HUES64 (cell line): Measurements from ENCODE around the gene ABCC4. TPM values are rescaled to one million over a fixed set of nuclear protein-coding genes. Genes with fewer than 3 reads are reported as not detected.

Source experiments
- H3K27ac ChIP-seq: 2 replicates; pipeline ENCODE4 v1.7.0; 2013; ENCODE audit warnings: low read depth, low read length, inconsistent platforms
- H3K27me3 ChIP-seq: 2 replicates; pipeline ENCODE4 v1.6.1; 2013; ENCODE audit warnings: mild to moderate bottlenecking, low read length; ENCODE audit not compliant: insufficient read depth
- H3K36me3 ChIP-seq: 2 replicates; pipeline ENCODE4 v1.6.1; 2013; ENCODE audit warnings: mild to moderate bottlenecking, low read length; ENCODE audit not compliant: insufficient read depth
- H3K4me1 ChIP-seq: 2 replicates; pipeline ENCODE4 v1.6.1; 2013; ENCODE audit warnings: mild to moderate bottlenecking, low read length, moderate library complexity; ENCODE audit not compliant: insufficient read depth
- H3K4me3 ChIP-seq: 2 replicates; pipeline ENCODE4 v1.5.1; 2013; ENCODE audit warnings: mild to moderate bottlenecking, low read length, moderate library complexity
- H3K9ac ChIP-seq: 2 replicates; pipeline ENCODE4 v1.6.1; 2013; ENCODE audit warnings: mild to moderate bottlenecking, low read depth, low read length
- H3K9me3 ChIP-seq: 2 replicates; pipeline ENCODE4 v1.6.1; 2013; ENCODE audit warnings: low read depth, low read length; ENCODE audit not compliant: insufficient read depth
- WGBS: fragments of 150-250, 120-280 bp; methylation state at CpG from one replicate; pipeline ENCODE4 v1.1.7; 2013; ENCODE audit warnings: missing lambda C conversion rate; 5-methylcytosine and 5-hydroxymethylcytosine counted together
- polyA plus RNA-seq, 2 experiments: library from polyadenylated mRNA; stranded (reverse); fragments of 50-300 nt; gene quantifications; one replicate each; pipeline ENCODE4 v1.2.3, GENCODE V29; 2013

Gene ABCC4, protein sequence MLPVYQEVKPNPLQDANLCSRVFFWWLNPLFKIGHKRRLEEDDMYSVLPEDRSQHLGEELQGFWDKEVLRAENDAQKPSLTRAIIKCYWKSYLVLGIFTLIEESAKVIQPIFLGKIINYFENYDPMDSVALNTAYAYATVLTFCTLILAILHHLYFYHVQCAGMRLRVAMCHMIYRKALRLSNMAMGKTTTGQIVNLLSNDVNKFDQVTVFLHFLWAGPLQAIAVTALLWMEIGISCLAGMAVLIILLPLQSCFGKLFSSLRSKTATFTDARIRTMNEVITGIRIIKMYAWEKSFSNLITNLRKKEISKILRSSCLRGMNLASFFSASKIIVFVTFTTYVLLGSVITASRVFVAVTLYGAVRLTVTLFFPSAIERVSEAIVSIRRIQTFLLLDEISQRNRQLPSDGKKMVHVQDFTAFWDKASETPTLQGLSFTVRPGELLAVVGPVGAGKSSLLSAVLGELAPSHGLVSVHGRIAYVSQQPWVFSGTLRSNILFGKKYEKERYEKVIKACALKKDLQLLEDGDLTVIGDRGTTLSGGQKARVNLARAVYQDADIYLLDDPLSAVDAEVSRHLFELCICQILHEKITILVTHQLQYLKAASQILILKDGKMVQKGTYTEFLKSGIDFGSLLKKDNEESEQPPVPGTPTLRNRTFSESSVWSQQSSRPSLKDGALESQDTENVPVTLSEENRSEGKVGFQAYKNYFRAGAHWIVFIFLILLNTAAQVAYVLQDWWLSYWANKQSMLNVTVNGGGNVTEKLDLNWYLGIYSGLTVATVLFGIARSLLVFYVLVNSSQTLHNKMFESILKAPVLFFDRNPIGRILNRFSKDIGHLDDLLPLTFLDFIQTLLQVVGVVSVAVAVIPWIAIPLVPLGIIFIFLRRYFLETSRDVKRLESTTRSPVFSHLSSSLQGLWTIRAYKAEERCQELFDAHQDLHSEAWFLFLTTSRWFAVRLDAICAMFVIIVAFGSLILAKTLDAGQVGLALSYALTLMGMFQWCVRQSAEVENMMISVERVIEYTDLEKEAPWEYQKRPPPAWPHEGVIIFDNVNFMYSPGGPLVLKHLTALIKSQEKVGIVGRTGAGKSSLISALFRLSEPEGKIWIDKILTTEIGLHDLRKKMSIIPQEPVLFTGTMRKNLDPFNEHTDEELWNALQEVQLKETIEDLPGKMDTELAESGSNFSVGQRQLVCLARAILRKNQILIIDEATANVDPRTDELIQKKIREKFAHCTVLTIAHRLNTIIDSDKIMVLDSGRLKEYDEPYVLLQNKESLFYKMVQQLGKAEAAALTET (N-terminal part only)
- polyA plus RNA-seq (2013, experiment 1 of 2): 4.7 TPM
- 5.4 TPM for polyA plus RNA-seq (2013, experiment 2 of 2)

DNA sequence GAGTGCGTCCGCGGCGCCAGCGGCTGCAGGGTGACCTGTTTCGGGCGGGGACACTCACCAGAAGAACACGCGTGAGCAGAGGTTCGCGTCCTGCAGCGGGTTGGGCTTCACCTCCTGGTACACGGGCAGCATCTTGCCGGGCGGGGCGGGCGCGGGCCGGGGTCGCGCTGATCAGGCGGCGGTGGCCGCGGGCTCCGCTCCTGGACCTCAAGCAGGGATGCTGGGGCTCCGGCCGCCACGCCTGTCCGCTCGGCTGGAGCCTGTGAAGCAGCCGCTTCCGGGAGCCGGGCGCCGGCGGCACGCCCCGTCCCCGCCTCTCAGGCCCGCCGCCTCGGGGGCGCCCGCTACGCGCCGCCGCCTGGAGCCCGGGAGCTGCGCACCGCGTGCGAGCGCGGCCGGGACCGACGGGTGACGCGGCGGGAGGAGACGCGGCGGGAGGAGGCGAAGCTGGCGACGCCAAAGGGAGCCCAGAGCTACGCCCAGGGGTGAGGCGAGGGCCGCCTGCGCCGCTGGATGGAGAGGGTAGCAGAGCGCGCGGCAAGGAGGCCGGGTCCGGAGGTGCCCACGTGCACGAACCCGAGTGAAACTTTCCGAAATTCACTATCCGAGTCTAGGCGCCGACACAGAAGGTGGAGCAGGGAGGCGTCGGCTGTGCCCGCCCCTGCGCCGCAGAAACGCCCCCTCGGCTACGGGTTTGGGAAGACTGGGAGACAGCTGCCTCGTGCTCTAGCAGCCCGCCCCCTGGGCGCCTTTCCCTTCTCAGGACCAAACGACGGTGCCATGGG, at the start of gene ABCC4:
Gene ABCC4 (minus strand): TSS at position 269 of the 785 bp plus-strand sequence. CDS start 137 bp downstream, at position 132.
- 0 out of 2 replicates have a peak, but pooled peaks cover 4% of the 10 kb centered on the region for H3K4me1 ChIP-seq
- no peak within 1 kb of the TSS for H3K27ac ChIP-seq
- H3K36me3 ChIP-seq: no peaks in the 10 kb centered on the region
- under 1% methylated on average over 98 of the region's 98 CpGs for WGBS
- peak within 1 kb of the TSS; percentile 72 for H3K4me3 ChIP-seq
- peaks cover 33% of the 10 kb centered on the region for H3K27me3 ChIP-seq
- peak within 1 kb of the TSS; percentile 67 for H3K9ac ChIP-seq
- no peaks in the 10 kb centered on the region for H3K9me3 ChIP-seq

DNA sequence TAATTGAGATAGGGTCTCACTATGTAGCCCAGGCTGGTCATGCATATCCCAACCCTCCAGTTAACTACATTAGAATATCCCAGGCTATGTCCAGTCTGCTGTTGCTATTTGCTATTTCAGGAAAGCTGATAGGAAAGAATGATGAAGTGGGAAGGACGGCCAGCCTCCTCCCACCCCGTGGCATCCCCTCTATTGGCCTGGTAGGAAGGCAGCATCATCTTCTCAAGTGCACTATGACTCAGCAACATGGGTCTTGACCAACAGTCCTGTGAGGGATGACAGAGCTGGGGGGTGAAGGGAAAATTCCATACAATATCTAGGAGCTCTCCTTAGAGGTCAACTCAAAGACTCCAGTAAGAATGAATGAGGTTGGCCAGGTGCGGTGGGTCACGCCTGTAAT, 48.0 kb upstream of the ABCC4 start:
- H3K36me3 ChIP-seq: no peaks in the 10 kb centered on the region
- 82% methylated on average over 4 of the region's 4 CpGs for WGBS
- no peaks in the 10 kb centered on the region for H3K27me3 ChIP-seq
- no peaks in the 10 kb centered on the region for H3K9me3 ChIP-seq
- H3K9ac ChIP-seq: no peak overlapping the region
- no peak overlapping the region for H3K4me3 ChIP-seq
- no peaks in the 10 kb centered on the region for H3K4me1 ChIP-seq
- no peak overlapping the region for H3K27ac ChIP-seq

DNA sequence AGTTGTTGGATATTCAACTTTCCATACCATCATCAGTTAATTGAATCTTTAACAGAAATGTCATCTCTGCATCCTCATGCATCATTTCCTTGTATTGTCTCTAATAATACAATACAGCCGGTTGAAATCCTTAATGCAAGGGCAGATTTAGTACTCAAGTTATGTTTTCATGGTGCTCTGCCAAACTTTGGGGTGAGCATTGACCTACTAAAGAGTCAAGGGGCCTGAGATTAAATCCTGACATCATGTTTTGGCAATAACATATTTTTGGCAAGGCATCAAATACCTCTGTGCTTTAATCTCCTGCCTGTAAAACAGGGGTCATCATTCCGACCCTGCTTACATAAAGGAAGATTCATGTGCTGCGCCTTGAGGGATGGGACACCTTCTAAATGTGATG, 42.7 kb upstream of the ABCC4 start:
- Histone ChIP-seq H3K9me3 (no peaks in the 10 kb centered on the region), H3K36me3 (no peaks in the 10 kb centered on the region), H3K9ac (no peak overlapping the region), H3K27ac (no peak overlapping the region), H3K4me1 (no peaks in the 10 kb centered on the region), H3K27me3 (no peaks in the 10 kb centered on the region), H3K4me3 (no peak overlapping the region)
- 91% methylated on average over 3 of the region's 3 CpGs for WGBS

DNA sequence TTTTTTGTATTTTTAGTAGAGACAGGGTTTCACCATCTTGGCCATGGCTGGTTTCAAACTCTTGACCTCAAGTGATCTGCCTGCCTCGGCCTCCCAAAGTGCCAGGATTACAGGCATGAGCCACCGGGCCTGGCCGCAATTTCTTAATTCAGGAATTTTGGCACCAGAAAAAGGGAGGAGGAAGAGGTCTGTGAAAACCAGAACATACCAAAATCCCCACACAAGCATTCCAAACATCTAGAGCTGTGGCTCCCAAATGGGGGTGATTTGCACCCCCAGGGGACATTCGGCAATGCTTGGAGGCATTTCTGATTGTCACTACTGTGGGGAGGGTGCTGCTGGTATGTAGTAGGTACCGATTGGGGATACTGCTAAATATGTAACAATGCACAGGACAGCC, 40.2 kb upstream of the ABCC4 start:
- Histone ChIP-seq H3K36me3 (no peaks in the 10 kb centered on the region), H3K4me1 (no peaks in the 10 kb centered on the region)
- WGBS: 72% methylated on average over 5 of the region's 5 CpGs

DNA sequence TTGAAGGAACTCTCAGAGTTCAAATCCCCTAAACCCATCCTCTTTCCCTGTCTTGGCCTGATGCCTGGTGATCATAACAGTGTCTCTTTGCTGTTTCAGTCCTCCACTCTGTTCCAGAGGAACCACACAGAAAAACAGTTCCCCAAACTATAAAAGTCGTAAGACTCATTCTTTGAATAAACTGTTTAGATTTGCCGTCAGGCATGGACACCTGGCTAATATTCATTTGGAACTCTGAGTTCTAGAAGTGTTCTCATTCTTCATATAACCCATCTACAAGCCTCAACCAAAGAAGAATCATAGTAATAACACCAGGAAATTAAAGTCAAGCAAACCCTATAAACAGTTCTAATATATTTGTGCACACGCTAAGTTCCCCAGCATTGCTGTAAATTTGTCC, 37.7 kb upstream of the ABCC4 start:
- 91% methylated on average over 3 of the region's 3 CpGs for WGBS
- no peaks in the 10 kb centered on the region for H3K36me3 ChIP-seq
- no peak overlapping the region for H3K9ac ChIP-seq
- H3K27ac ChIP-seq: no peak overlapping the region
- H3K4me1 ChIP-seq: no peaks in the 10 kb centered on the region
- no peaks in the 10 kb centered on the region for H3K9me3 ChIP-seq
- no peaks in the 10 kb centered on the region for H3K27me3 ChIP-seq
- no peak overlapping the region for H3K4me3 ChIP-seq

More for the DNA sequence above, 40.2 kb upstream of the ABCC4 start:
- Histone ChIP-seq H3K27me3 (no peaks in the 10 kb centered on the region), H3K4me3 (no peak overlapping the region), H3K9ac (no peak overlapping the region), H3K27ac (no peak overlapping the region), H3K9me3 (no peaks in the 10 kb centered on the region)

DNA sequence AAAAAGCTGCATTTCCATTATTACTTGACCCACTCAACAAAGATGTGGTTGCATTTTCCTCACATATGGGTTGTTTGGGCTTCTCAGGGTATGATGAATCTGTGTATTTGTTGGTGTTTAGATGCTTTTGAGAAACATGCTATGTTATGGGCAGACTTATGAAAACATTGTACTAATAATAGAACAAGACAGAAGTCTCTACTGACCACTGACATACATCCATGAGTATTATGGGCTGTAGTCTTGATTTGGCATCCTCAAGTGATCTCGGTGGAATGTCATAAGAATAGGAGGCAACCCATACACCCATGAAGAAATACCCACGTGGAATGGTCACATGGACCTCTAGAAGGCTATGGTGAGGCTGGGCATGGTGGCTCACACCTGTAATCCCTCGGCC, 36.3 kb upstream of the ABCC4 start:
- 96% methylated on average over 3 of the region's 3 CpGs for WGBS
- H3K9ac ChIP-seq: no peak overlapping the region
- H3K27me3 ChIP-seq: no peaks in the 10 kb centered on the region
- H3K9me3 ChIP-seq: no peaks in the 10 kb centered on the region
- no peaks in the 10 kb centered on the region for H3K4me1 ChIP-seq
- no peak overlapping the region for H3K27ac ChIP-seq
- no peak overlapping the region for H3K4me3 ChIP-seq
- H3K36me3 ChIP-seq: no peaks in the 10 kb centered on the region

DNA sequence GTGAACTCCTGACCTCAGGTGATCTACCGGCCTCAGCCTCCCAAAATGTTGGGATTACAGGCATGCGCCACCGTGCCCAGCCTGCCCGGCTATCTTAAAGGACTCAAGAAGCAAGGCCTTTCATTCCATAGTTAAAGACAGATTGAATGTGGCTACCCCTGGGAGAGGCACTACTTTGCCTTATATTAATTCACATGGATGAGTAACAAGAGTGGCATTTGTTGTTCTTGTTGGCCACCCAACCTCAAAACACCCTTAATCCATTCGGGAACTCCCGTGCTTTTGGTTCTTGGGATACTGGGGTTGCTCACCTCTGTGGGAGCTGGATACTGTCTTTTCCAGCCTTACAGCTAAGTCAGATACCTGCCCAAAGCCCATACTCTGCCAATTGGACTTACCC, 34.4 kb upstream of the ABCC4 start:
- Histone ChIP-seq H3K36me3 (no peaks in the 10 kb centered on the region), H3K9ac (no peak overlapping the region), H3K4me3 (no peak overlapping the region), H3K9me3 (no peaks in the 10 kb centered on the region), H3K27me3 (no peaks in the 10 kb centered on the region), H3K4me1 (no peaks in the 10 kb centered on the region), H3K27ac (no peak overlapping the region)
- 75% methylated on average over 6 of the region's 6 CpGs for WGBS

DNA sequence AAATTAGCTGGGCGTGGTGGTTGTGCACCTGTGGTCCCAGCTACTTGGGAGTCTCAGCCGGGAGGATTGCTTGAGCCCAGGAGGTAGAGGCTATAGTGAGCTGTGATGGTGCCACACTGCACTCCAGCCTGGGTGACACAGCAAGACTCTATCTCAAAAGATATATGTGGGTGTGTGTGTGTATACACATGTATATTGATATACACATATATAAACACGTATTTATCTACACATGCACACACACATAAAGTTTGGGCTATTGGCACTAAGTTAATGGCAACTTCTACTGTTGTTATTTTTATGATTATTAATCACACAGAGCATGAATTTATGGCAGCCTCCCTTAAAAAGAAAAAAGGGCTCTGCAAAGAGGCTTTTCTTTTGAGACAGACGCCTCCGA, 27.1 kb upstream of the ABCC4 start:
- Histone ChIP-seq H3K9me3 (no peaks in the 10 kb centered on the region), H3K36me3 (no peaks in the 10 kb centered on the region), H3K4me1 (no peaks in the 10 kb centered on the region), H3K27ac (no peak overlapping the region), H3K9ac (no peak overlapping the region), H3K4me3 (no peak overlapping the region), H3K27me3 (no peaks in the 10 kb centered on the region)
- over 99% methylated on average over 4 of the region's 5 CpGs for WGBS

DNA sequence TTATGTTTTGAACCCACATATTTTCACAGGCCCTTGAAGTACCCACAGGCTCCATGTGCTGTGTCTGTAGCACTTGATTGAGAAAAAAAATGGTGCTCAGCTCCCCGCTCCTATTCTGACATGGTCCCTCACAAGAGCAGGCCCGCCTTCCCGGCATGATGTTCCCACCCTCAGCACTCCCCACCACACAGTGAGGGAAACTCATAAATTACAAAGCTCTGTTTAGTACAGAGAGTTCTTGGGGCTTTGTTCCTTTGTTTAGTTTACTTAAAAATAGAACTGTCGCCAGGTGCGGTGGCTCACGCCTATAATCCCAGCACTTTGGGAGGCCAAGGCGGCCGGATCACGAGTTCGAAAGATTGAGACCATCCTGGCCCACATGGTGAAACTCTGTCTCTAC, 25.9 kb upstream of the ABCC4 start:
- Histone ChIP-seq H3K4me1 (no peaks in the 10 kb centered on the region), H3K9ac (no peak overlapping the region), H3K27me3 (no peaks in the 10 kb centered on the region), H3K9me3 (no peaks in the 10 kb centered on the region), H3K27ac (no peak overlapping the region), H3K36me3 (no peaks in the 10 kb centered on the region), H3K4me3 (no peak overlapping the region)
- WGBS: 95% methylated on average over 9 of the region's 10 CpGs

DNA sequence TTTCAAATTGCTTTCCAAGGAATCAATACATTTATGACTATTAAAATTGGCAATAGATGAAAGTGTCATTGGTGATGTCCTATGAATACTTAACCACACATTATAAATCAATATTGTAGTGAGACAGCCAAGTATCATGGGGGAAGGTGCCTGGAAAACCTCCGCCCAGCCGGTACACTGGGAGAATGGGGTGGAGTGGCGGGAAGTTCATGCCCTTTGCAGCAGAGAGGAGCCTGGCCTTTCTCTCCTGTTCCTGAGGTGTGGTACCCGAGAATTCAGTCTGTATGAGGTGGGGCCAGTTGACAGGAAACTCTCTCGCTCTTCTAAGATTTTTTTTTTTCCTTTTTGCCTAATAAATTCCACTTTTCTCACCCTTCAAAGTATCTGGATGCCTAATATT, 25.4 kb upstream of the ABCC4 start:
- H3K4me1 ChIP-seq: no peaks in the 10 kb centered on the region
- no peak overlapping the region for H3K27ac ChIP-seq
- H3K9ac ChIP-seq: no peak overlapping the region
- no peak overlapping the region for H3K4me3 ChIP-seq
- no peaks in the 10 kb centered on the region for H3K9me3 ChIP-seq
- no peaks in the 10 kb centered on the region for H3K36me3 ChIP-seq
- H3K27me3 ChIP-seq: no peaks in the 10 kb centered on the region
- 95% methylated on average over 5 of the region's 5 CpGs for WGBS
